HG03103 (cell line): ENCODE results near the gene MIB2.
"Not testable (repeated sequence)": the region's sequence is repeated elsewhere in the genome, so short reads cannot be mapped to it uniquely, and the experiment has no call there.

Experiments
- ATAC-seq: cut with Tn5 transposase; IDR thresholded peaks from one replicate; pipeline ENCODE4 v1.9.1; 2021; ENCODE audit warnings: low read depth; ENCODE audit not compliant: unreplicated experiment

MIB2 gene

DNA sequence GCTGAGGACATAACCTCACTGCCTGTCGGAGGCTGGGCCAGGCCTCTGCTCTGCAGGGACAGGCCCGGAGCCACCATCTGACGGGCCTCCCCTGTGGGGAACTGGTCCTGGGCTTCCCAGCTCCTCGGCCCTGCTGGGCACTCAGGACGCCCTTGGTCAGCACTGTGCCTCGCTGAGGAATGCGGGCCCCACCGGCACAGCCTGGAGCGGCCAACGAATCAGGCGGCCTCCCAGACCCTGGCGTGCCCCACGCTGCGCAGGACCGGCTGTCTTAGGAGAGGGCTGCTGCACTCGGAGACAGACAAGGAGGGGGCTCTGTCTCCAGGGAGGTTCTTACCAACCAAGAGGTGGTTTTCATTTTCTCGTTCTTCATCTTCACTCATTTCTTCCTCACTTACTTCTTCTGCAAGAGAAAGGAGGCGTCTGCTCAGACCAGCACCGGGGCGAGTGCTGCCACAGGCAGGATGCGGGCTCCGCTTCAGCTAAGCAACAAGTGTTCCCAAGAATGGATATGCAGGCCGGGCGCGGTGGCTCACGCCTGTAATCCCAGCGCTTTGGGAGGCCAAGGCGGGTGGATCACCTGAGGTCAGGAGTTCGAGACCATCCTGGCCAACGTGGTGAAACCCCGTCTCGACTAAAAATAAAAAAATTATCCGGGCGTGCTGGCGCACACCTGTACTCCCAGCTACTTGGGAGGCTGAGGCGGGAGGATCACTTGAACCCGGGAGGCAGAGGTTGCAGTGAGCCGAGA, 25.6 kb downstream of the MIB2 start:
- ATAC-seq: not testable (repeated sequence)

DNA sequence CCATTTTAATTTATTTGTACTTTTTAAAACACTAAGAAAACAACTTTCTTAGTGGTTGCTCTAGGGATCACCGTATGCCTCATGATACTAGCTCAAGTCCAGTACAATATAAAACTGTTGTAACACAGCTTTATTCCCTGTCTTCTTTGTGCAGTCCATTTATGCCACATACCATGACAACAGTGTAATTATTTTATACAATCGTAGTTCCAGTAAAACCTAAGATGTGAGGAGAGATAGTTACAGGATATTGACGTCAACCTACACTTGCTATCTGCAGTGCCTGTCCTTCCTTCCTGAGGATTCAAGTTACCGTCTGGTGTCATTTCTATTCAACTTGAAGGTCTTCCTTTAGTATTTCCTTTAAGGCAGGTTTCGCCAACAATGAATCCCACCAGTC, 31.0 kb downstream of the MIB2 start:
- not testable (repeated sequence) for ATAC-seq

DNA sequence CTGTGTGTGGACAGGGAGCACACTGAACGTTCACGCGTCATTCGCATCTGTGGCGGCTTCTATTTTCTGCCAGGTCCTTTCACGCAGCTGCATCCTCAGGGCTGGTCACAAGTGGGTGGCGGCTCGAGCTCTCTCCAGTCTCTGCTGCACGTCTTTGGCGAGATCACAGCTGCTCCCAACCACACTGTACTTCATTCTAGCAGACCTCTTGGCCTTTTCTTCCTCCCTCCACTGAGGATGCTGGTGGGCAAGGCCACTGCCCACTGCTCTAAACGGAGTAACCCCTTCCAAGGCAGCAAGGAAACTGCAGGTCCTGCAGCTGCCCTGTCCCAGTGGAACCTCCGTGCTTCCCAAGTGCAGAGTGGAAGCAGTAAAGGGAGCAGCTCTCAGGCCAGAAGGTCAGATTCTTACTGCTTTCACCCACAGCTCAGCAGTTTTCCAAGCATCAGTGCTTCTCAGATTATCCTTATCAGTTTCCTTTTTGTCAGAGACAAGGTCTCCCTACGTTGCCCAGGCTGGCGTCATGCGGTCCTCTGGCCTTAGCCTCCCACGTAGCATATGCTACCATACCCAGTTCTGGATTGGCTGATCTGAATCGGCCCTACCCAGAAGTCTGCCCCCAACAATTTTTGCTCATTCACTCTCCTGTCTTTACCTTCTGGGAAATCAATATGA, 32.4 kb downstream of the MIB2 start:
- not testable (repeated sequence) for ATAC-seq

DNA sequence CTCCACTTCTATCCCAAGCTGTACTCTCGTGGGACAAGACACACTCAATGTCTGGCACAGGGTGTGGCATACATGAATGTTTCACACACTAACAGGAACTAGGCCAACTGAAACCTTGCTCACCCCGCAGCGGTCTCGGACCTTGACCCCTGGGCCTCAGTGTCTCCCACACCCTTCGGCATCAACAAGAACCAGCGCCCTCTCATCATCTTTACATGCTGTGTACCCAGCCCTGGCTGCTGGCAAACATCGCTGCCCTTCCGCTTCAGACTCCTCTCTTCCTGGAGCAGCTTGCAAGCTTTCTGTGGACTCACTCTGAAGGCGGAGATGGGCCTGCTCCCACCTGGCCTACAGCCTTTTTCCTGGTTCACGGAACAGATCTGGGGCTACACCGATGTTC, 33.0 kb downstream of the MIB2 start:
- not testable (repeated sequence) for ATAC-seq

DNA sequence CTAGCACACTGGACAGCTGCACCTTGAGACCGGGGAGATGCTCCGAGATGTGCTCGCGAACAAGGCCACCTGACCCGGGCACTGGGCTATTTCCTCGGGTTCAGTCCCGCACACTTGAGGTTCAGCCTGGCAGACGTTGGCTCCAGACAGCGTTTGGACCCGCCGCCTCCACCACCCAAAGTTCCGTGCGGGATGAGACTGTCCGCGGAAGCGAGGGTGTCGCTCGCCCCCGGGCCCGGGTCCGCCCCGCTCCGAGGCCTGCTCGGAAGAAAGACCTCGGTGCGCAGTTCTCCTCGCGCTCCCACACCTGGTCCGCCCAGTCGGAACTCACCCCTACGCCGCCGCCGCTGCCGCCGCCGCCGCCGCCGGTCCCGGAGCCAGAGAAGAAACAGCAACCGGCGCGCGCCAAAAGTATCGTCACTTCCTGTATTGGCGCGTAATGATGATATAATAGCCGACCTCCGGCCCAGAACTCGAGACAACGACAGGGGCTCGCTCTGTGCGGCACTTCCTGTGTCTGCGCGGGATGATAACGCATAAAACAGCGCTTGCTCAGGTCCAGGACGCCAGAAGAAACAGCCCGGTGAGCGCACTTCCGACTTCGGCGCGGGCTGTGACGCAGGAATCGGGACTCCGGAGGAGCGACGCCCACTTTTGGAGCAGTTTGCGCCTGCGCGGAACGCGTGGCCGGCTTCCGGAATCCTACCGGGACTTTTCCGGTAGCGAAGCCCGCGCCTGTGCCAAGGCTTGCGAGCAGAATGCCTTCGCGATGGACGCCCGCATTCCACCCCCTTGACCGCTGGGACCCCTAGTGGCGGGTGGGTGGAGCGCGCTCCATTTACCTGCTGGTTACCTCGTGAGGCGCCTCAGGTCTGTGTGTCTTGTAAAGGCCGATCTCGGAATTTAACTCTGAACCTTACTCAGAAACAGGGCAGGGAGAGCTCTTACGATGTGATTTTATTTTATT, 43.6 kb downstream of the MIB2 start, which contains the start of gene CDK11B:
Gene CDK11B, minus strand, starts transcription at position 422 of the 967 bp plus-strand sequence. CDS start 1,519 bp downstream, outside the sequence.
- ATAC-seq: peak; percentile 78

DNA sequence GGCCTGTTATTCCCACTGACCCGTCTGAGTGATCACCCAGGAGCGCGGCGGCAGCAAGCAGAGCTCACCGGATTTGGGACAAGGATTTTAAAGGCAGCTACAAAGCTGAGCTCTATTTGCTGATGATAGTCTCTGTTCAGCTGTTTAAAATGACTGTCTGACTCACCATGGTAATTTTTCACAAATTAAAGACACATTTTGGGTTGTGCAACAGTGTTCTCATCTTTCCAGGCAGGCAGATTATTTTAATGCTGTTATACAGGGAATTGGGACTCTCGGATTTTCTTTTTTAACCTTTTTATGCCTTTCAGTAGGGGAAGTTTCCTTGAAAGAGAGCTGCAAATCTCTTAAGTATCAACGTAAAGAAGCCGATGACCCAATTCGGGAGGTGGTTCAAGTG, 47.1 kb downstream of the MIB2 start:
- ATAC-seq: not testable (repeated sequence)

DNA sequence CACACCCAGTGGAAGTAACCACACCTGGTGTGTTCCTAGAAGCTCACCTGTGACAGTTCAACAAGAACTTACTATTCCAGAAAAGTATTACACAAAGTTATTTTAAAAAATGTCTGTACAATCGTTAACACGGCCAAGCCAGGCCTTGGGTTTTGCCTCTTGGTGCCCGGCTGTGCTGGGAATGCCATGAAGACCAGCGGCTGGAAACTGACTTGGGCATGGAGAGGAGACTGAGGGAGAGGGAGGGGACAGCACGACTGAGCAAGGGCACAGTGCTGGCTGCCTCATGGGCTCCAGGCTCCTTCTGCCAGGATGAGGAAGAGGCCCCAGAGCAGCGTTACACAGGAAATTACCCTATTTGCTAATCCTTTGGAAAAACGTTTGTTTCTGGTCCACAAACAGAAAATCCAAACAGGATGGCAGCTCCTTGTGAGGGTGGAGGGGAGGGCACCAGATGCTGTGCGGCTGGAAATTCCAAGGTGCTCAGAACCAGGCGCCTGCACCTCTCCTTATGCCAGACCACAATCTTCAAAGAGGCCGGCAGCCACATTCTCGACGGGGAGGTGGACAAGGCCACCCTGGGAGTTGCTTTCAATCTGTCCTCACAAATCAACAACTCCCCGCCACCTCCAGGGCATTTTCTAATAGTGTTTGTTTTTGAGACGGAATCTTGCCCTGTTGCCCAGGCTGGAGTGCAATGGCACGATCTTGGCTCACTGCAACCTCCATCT, 47.7 kb downstream of the MIB2 start:
- not testable (repeated sequence) for ATAC-seq

DNA sequence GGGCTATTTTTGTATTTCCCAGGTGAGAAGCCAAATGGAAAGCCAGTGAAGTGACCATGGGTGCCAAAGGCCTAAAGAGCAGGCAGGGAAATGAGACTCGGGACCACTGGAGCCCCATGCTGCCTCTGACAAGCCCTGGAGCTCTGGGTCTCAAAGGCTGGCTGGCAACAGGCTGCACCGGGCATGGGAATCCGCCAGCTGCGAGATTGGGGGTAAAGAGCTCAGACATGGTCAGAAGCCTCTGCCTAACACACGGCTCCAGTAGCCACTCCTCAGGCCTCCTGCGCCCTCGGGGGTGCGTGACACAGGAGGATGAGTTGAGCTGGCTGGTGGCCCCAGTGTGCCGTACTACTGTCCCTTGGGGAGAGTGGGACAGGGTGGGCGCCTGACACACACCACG, 49.0 kb downstream of the MIB2 start:
- ATAC-seq: not testable (repeated sequence)

DNA sequence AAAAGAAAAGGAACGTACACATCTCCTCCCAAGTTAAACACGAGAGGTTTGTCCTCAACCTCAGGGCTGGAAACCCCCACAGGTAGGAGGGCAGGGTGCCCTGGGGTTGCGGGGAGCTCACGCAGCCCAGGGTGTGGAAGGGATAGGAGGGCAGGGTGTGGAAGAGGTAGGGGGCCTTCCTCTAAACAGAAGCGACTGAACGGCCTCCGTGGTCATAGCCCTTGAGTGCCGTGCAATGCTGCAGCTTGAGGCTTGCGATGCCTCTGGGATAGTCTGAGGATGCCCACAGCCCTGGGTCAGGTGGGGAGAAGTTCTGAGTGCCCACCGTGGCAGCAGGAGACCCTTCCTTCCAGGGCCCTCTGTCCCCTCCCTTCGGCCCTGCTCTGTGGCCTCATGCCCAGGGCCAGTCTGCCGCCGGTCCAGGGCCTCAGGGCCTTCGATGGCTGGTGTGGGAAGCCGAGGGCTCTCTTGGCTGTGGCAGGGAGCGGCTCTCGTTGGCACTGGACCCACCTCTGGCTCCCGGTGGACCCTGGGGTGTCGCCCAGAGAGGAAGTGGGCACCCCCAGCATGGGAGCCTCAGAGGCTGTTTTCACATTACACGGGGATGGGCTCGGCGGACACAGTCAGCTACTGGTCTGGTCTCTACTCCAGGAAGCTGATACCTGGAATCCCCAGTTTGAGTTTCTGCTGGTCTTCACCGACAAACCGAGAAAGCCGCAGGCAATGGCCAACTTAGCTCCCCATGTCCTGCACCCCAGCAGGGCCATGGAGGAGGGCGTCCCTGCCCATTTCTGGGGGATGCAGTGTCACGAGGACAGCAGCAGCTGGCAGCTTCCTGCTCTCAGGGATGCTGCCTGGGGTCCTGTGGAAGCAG, 49.9 kb downstream of the MIB2 start:
- ATAC-seq: no peak

DNA sequence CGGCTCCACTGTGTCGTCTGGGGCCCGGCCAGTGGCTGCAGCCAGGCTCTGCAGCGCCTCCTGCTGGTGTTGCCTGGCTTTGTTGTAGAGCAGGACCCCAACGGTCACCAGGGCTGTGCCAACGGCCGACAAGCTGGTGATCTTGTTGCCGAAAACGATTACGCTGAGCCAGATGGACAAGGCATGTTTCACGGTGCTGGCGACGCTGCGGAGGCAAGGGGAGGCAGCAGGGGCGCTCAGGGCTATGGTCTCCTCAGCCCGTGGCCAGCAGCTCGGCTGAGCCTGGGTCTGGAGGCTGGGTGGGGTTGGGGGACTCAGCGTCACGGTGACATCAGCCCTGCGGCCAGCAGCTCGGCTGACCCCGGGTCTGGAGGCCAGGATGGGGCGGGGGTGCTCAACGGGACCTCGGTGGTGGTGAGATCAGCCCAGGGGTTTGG, 50.5 kb downstream of the MIB2 start:
- ATAC-seq: no peak

DNA sequence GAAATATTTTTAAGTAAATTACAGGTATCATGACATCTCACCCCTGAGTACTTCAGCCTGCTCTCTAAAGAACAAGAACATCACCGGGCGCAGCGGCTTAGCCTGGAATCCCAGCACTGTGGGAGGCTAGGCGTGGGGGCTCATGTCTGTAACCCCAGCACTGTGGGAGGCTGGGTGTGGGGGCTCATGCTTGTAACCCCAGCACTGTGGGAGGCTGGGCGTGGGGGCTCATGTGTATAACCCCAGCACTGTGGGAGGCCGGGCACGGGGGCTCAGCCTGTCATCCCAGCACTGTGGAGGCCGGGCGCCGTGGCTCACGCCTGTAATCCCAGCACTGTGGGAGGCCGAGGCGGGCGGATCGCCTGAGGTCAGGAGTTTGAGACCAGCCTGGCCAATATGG, 51.2 kb downstream of the MIB2 start:
- ATAC-seq: no peak

DNA sequence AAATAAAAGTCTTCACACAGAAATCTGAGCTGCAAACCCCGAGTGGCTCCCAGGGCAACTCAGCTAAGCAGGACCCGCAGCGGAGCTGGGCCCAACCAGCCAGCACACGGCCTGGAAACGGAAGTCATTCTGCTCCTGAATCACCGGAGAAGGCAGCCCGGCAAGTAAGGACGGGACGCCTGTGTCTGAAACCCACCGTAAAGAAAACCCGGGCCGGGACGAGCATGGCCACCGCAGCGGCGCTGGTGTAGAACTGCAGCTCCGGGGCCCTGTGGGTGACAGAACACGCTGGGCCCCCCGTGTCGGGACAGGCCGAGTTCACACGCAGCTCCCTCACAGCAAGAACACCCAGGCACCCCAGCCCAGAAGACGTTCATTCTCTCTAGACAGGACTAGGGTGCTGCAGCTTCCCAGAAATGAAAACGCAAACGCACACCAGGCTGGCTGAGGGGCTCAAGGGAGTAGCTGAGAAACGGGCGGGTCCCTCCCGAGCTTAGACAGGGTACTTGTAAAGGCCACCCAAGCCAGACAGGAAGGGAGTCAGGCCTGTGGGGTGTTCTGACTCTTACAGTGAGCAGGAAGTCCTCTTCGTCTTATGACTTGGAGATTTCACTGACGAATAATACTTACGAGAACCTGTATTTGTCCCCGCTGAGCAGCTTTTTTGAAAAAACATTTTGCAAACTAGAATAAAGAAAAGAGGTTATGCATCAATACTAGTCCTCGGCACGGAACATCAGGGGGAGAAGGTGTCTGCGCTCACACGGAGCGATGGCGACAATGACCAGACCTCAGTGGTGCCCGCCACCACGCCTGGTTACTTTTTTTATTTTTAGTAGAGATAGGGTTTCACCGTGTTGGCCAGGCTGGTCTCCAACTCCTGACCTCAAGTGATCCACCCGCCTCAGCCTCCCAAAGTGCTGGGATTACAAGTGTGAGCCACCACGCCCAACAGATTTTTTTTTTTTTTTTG, 54.5 kb downstream of the MIB2 start:
- ATAC-seq: no peak

DNA sequence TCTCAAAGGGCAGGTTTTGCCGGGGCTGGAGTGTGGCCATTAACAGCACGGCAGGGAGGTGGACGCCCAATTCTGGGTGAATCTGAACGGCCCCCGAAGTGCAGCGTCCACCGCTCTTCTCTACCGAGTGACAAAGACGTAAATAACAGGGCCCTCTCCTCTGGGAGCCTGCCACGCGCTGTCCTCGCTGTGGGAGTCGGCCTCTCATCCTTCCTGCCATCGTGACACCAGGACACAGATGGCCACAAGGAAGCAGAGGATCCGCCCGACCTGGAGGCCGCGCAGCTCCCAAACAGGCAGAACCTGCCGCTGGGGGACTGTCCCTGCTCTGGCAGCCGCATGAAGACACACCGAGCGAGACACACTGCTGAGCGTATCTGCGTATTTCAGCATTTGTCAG, 55.6 kb downstream of the MIB2 start:
- no peak for ATAC-seq

DNA sequence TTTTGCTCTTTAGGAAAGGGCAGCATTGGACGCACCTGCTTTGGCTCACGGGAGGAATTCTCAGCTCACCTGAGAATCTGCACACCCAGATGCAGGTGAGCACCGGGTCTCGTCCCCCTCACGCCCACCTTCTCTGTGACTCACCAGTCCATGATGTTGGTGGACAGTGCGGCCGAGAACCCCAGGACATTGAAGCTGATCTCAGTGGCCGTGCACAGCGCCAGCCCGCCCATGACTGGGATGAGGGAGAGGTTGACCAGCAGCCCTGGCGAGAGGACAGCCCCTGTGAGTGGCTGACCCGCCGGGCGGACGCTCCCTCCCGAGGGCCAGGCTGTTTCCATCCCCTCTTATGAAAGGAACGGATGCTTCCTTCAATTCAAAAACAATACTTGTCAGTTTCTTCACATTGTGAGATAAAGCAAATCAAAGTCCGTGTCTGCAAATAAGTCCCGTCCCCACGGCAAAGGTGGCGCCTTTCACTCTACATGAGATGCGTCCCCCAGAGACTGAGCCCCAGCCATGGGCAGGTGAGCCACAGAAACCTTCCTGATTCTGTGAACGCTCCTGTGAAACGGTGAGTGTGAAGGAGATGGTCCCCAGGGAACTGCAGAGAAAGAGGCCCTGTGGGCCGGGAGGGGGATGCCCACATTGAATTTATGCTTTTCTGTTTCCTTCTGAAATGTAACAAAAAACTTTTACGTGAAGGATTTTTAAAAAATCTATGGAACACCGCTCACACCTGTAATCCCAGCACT, 56.2 kb downstream of the MIB2 start:
- ATAC-seq: no peak

DNA sequence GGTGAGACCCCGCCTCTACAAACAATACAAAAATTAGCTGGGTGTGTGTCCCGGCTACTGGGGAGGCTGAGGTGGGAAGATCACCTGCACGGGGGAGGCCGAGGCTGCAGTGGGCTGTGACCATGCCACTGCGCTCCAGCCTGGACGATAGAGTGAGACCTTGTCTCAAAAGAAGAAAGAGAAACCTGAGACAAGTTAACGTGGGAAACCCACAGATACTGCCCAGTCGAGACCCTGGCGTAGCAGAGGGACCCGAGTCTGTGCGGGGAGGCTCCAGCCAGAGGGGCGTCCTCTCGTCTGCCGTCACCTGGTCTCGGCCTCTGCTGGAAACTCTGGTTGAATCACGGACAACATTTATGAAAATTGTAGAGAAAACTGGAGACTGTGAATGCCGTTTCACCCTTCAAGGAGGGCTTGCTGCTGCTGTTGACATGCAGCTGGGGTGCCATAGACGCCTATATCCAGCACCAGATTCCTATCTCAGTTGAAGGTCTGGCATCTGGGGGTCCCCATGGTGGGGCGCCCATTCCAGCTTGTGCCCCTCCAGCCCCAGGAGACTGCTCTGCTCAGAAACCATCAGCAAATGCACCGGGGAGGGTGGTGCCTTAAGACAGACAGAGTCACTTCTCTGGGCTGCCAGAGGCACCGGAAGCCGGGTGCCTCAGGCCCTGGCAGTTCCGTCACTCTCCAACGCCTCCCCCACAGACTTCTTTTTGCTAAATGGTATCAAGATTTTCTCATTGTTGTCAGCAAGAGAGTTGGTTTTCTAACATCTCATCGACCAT, 57.1 kb downstream of the MIB2 start:
- ATAC-seq: no peak

DNA sequence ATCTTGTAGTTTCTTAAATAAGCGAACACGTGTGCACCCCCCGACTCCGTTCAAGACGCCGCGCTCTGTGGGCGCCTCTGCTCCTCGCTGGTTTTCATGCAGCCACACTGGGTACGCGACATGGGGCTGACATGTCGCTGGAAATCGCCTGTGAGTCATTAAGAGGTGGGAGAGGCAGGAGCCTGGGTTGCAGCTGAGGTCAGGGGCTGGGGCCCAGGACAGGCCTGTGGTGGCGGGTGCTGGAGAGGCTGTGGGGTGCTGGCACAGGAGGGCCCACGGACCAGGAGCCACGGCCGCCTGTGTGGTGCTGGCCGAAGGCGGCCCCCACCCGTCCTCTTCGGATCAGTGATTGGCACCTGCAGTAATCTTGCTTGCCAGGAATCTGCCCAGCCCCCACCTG, 59.5 kb downstream of the MIB2 start:
- not testable (repeated sequence) for ATAC-seq

DNA sequence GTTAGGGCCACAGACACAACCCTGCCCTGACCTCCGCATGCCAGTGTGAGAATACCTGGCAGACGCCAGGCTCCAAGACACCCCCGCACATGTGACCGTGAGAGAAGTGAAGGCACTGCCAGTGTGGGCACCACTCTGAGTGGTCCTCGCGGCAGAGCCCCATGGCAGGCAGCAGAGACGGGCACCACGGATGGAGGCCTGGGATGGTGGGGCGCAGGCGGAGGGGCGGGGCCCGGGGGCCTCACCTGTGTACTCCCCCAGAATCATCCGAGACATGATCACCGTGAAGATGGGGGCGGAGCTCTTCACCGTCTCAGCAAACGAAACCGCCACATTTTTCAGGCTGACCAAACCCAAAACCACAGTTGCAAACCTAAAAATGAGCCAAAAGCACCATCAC, 59.9 kb downstream of the MIB2 start:
- ATAC-seq: not testable (repeated sequence)
